ENCODE data around the gene PHLDA2.
A peak's percentile ranks its signal among the peaks of the same experiment; 100 is the strongest.
"Not testable (repeated sequence)": the region's sequence is repeated elsewhere in the genome, so short reads cannot be mapped to it uniquely, and the experiment has no call there.

The PHLDA2 gene

GRCh38 chr11:2945031-2945756 lies 16.0 kb upstream of the PHLDA2 start:
- peak; percentile 90 for DNase-seq (ENCODE audit: low spot score)

DNA sequence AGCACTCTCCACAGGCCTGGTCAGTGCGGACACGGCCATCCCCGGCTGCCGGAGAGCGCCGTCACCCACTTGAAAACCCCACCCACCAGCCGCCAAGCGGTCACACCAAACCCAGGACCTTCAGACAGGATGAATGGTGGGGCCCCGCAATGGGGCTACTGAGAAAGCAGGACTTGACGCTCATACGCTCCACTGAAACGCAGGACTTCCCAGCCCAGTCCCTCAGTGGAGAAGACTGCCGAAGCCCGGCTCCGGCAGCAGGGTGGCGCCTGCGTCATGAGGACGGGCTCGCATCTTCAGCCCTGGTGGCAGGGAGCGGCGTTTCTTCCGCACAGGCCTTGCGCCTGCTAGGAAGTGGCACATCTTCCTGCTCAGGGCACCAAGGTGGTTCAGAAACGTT lies 15.3 kb upstream of the PHLDA2 start:
- no peak for DNase-seq (ENCODE audit: low spot score)

DNA sequence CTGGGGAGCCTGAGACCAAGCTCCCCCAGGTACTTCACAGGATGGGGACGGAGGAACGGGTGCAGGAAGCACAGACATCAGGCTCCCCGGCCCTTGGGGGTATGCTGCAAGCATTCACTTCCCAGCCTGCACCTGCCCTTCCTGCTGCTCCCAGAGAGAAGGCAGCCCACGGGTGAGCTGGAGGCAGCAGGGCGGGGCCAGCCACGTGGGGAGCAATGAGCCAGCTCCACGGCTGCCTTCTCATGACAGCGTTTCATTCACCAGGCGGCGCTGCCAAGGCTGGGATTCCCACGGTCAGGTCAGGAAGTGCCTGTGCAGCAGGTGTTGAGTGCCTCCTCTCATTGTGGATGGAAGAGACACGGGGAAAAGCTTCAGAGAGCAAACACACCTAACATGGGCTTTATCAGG lies 14.5 kb upstream of the PHLDA2 start:
- no peak for DNase-seq (ENCODE audit: low spot score)

- DNase-seq (ENCODE audit: low spot score) = no peak
Observed at GRCh38 chr11:2942872-2943710, 13.9 kb upstream of the PHLDA2 start.

- no peak for DNase-seq (ENCODE audit: low spot score)
Observed at GRCh38 chr11:2942447-2942846, 13.2 kb upstream of the PHLDA2 start.

- no peak for DNase-seq (ENCODE audit: low spot score)
Observed at GRCh38 chr11:2940921-2941821, 12.0 kb upstream of the PHLDA2 start.

- DNase-seq (ENCODE audit: low spot score) = peak; percentile 65
Observed at GRCh38 chr11:2940147-2940920, 11.1 kb upstream of the PHLDA2 start.

DNA sequence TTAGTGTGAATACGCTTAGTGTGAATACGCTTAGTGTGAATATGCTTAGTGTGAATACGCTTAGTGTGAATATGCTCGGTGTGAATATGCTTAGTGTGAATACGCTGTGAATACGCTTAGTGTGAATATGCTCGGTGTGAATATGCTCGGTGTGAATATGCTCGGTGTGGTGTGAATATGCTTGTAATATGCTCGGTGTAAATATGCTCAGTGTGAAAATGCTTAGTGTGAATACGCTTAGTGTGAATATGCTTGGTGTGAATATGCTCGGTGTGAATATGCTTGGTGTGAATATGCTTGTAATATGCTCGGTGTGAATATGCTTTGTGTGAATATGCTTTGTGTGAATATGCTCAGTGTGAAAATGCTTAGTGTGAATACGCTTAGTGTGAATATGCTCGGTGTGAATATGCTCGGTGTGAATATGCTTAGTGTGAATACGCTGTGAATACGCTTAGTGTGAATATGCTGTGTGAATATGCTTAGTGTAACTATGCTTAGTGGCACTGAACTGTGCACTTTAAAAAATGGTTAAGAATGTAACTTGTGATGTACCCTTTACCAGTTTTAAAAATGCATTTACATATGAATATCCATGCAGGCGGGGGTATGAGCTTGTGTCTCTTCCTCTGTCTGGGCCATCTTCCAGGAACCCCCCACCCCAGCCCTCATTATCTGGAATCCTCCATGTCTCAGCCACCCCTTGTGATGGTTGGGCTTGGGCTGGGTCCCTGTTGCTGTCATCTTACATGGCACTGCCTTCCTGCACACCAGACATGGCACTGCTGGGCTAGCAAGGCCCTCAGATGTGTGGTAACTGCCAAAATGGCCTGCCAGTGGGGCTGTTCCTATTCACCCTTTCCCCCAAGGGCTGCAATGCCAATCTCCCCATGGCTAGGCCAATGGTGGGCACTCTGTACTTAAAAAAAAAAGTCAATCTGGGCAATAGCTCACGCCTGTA lies 9.5 kb upstream of the PHLDA2 start:
- not testable (repeated sequence) for DNase-seq (ENCODE audit: low spot score)

- not testable (repeated sequence) for DNase-seq (ENCODE audit: low spot score)
Observed at GRCh38 chr11:2937641-2938457, 8.6 kb upstream of the PHLDA2 start.

DNA sequence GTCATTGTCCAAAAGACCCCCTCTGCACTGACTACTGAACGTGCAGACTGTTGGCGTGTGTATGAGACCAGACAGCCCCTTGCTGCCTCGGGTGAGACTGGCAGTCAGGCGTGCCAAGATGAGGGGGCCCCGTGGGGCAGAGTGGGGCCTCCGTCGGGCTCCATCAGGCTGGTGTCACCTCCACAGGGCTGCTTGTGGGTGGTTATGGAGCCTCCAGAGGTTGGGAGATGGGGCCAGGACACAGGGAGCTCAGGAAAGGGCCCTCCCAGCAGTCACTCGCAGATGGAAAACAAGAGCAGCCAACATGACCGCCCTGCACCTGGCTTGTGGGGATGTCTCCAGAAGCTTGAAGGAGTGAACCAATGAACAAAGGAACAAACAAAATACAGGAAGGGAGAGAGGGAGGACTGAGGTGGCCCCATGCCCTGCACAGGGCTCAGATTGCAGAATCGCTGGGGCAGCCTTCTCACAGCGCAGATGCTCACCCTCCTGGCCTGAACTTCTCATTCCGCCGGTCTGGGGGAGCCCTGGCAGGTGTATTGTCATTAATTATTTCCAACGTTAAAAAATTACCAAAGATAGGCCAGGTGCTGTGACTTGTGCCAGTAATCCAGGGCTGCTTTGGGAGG lies 5.5 kb upstream of the PHLDA2 start:
- no peak for DNase-seq (ENCODE audit: low spot score)

GRCh38 chr11:2934021-2934550 lies 4.9 kb upstream of the PHLDA2 start:
- no peak for DNase-seq (ENCODE audit: low spot score)

DNA sequence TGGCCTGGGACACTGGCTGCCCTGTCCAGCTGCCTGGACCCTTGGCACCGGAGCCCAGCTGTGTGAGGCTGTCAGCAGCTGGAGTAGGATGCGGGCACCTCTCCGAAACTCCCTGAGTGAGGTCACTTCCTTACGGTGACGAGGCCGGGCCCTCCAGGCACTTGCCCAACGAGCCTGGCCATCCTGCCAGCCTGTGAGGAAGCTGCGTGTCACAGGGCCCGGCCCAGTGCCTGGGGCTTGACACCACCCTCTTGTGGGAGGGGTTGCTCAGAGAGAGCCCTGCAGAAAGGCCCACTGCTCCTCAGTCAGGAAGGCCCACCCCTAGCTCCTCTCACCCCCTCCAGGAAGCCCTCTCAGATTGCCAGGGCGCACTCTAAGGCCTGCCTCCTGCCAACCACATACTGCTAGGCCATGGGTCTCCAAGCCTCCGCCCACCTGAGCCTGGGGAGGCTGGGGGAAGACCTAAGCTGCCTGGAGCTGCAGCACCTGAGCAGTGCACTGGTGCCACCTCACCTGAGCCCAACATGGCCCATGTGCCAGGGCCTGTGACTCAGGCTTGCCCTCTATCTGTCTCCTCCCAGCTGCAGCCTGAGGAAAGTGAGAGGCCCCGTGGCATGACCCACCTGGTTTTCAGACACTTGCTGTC lies 4.3 kb upstream of the PHLDA2 start:
- peak; percentile 91 for DNase-seq (ENCODE audit: low spot score)

- DNase-seq (ENCODE audit: low spot score) = peak; percentile 22
Observed at GRCh38 chr11:2932850-2933251, 3.6 kb upstream of the PHLDA2 start.

GRCh38 chr11:2931771-2932738 lies 2.8 kb upstream of the PHLDA2 start:
- DNase-seq (ENCODE audit: low spot score) = no peak

- no peak for DNase-seq (ENCODE audit: low spot score)
Observed at GRCh38 chr11:2931420-2931746, 2.2 kb upstream of the PHLDA2 start.

GRCh38 chr11:2930704-2931419 lies 1.6 kb upstream of the PHLDA2 start:
- DNase-seq (ENCODE audit: low spot score) = peak; percentile 33

Measured in AG08395 (cell line).